Measurements from ENCODE around the gene ZNF563. TPM values are rescaled to one million over a fixed set of nuclear protein-coding genes. Genes with fewer than 3 reads are reported as not detected.

The ZNF563 gene

DNA sequence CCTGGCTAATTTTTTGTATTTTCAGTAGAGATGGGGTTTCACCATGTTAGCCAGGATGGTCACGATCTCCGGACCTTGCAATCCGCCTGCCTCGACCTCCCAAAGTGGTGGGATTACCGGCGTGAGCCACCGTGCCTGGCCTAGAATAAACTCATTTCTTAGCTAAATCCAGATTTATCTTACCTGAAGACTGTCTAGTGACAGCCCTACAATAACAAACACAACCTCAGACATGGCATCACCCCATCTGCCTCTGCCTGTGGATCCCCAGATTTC lies 43.7 kb downstream of the ZNF563 start:
- Histone ChIP-seq H3K9ac (ENCODE audit: low read depth, low read length) (no peak overlapping the region), H3K4me2 (ENCODE audit: low read length) (peak overlapping the region; percentile 77), H3K4me3 (ENCODE audit: low read length) (no peak overlapping the region), H3K4me1 (ENCODE audit: control insufficient read depth, insufficient read depth, low read length) (peaks cover 17% of the 10 kb centered on the region), H3K27me3 (ENCODE audit: control insufficient read depth, insufficient read depth, low read length) (no peaks in the 10 kb centered on the region), H3K9me3 (replicated peaks; ENCODE audit: low read length) (peaks cover 4% of the 10 kb centered on the region), H3K36me3 (ENCODE audit: insufficient read depth, low read length) (peaks cover 5% of the 10 kb centered on the region)

GRCh38 chr19:12287958-12288500 lies 45.4 kb downstream of the ZNF563 start:
- H3K27me3 ChIP-seq (ENCODE audit: control insufficient read depth, insufficient read depth, low read length) = no peaks in the 10 kb centered on the region
- peaks cover 12% of the 10 kb centered on the region for H3K4me1 ChIP-seq (ENCODE audit: control insufficient read depth, insufficient read depth, low read length)
- H3K9ac ChIP-seq (ENCODE audit: low read depth, low read length) = no peak overlapping the region
- peaks cover 4% of the 10 kb centered on the region for H3K9me3 ChIP-seq (replicated peaks; ENCODE audit: low read length)
- H3K36me3 ChIP-seq (ENCODE audit: insufficient read depth, low read length) = peaks cover 9% of the 10 kb centered on the region
- no peak overlapping the region for H3K4me2 ChIP-seq (ENCODE audit: low read length)
- H3K4me3 ChIP-seq (ENCODE audit: low read length) = no peak overlapping the region

DNA sequence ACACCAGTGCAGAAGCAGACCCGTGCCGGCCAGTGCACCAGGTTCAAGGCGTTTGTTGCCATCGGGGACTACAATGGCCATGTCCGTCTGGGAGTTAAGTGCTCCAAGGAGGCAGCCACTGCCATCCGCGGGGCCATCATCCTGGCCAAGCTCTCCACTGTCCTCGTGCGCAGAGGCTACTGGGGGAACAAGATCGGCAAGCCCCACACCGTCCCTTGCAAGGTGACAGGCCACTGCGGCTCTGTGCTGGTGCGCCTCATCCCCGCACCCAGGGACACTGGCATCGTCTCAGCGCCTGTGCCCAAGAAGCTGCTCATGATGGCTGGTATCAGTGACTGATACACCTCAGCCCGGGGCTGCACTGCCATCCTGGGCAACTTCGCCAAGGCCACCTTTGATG lies 48.8 kb downstream of the ZNF563 start:
- peaks cover 9% of the 10 kb centered on the region for H3K4me1 ChIP-seq (ENCODE audit: control insufficient read depth, insufficient read depth, low read length)
- no peak overlapping the region for H3K4me3 ChIP-seq (ENCODE audit: low read length)
- H3K9ac ChIP-seq (ENCODE audit: low read depth, low read length) = no peak overlapping the region
- no peak overlapping the region for H3K4me2 ChIP-seq (ENCODE audit: low read length)
- H3K9me3 ChIP-seq (replicated peaks; ENCODE audit: low read length) = peaks cover 13% of the 10 kb centered on the region
- no peaks in the 10 kb centered on the region for H3K27me3 ChIP-seq (ENCODE audit: control insufficient read depth, insufficient read depth, low read length)
- peaks cover 14% of the 10 kb centered on the region for H3K36me3 ChIP-seq (ENCODE audit: insufficient read depth, low read length)

GRCh38 chr19:12284226-12284625 lies 49.2 kb downstream of the ZNF563 start:
- H3K36me3 ChIP-seq (ENCODE audit: insufficient read depth, low read length) = peaks cover 14% of the 10 kb centered on the region
- H3K27me3 ChIP-seq (ENCODE audit: control insufficient read depth, insufficient read depth, low read length) = no peaks in the 10 kb centered on the region
- H3K9me3 ChIP-seq (replicated peaks; ENCODE audit: low read length) = peaks cover 13% of the 10 kb centered on the region

DNA sequence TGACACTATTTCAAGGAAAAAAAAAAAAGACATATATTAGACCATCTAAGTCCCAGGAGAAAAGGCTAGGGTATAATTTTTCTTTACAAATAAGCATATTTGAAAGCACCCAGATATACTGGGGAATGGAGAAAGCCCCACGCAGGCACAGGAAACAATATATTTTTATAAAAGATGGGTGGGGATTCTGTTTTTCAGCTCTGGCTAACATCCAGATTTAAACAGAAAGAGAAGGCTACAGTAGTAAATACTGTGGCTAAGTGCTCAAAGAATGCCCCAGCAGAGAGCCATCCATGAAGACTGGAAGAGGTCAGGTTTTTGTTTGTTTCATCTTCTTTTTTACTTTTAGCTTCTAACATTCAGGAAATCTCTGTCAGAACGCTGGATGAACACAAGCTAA lies 54.7 kb downstream of the ZNF563 start:
- Histone ChIP-seq H3K4me2 (ENCODE audit: low read length) (no peak overlapping the region), H3K4me1 (ENCODE audit: control insufficient read depth, insufficient read depth, low read length) (no peaks in the 10 kb centered on the region), H3K9me3 (replicated peaks; ENCODE audit: low read length) (peaks cover 40% of the 10 kb centered on the region), H3K9ac (ENCODE audit: low read depth, low read length) (no peak overlapping the region), H3K4me3 (ENCODE audit: low read length) (no peak overlapping the region), H3K27me3 (ENCODE audit: control insufficient read depth, insufficient read depth, low read length) (no peaks in the 10 kb centered on the region), H3K36me3 (ENCODE audit: insufficient read depth, low read length) (peaks cover 36% of the 10 kb centered on the region)

More at GRCh38 chr19:12284226-12284625, 49.2 kb downstream of the ZNF563 start:
- Histone ChIP-seq H3K4me2 (ENCODE audit: low read length) (no peak overlapping the region), H3K4me1 (ENCODE audit: control insufficient read depth, insufficient read depth, low read length) (peaks cover 5% of the 10 kb centered on the region), H3K4me3 (ENCODE audit: low read length) (no peak overlapping the region), H3K9ac (ENCODE audit: low read depth, low read length) (no peak overlapping the region)

- peaks cover 70% of the 10 kb centered on the region for H3K36me3 ChIP-seq (ENCODE audit: insufficient read depth, low read length)
- H3K4me2 ChIP-seq (ENCODE audit: low read length) = no peak overlapping the region
- H3K27me3 ChIP-seq (ENCODE audit: control insufficient read depth, insufficient read depth, low read length) = no peaks in the 10 kb centered on the region
- H3K9ac ChIP-seq (ENCODE audit: low read depth, low read length) = no peak overlapping the region
- H3K4me1 ChIP-seq (ENCODE audit: control insufficient read depth, insufficient read depth, low read length) = no peaks in the 10 kb centered on the region
- H3K4me3 ChIP-seq (ENCODE audit: low read length) = no peak overlapping the region
- H3K9me3 ChIP-seq (replicated peaks; ENCODE audit: low read length) = peaks cover 62% of the 10 kb centered on the region
These were observed 60.2 kb downstream of the ZNF563 start for GRCh38 chr19:12272980-12273901.

DNA sequence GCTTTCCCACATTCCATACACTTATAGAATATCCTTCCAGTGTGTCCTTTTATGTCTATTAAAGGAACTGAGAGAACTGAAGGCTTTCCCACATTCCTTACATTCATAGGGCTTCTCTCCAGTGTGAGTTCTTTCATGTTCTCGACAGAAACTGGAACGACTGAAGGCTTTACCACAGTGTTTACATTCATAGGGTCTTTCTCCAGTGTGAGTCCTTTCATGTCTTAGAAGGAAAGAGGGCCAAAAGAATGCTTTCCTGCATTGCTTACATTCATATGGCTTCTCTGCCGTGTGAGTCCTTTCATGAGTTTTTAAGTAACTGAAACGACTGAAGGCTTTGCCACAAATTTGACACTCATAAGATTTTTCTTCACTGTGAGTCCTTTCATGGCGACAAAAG lies 61.0 kb downstream of the ZNF563 start:
- H3K4me1 ChIP-seq (ENCODE audit: control insufficient read depth, insufficient read depth, low read length) = no peaks in the 10 kb centered on the region
- H3K9me3 ChIP-seq (replicated peaks; ENCODE audit: low read length) = peaks cover 60% of the 10 kb centered on the region
- no peaks in the 10 kb centered on the region for H3K27me3 ChIP-seq (ENCODE audit: control insufficient read depth, insufficient read depth, low read length)
- H3K9ac ChIP-seq (ENCODE audit: low read depth, low read length) = no peak overlapping the region
- H3K4me2 ChIP-seq (ENCODE audit: low read length) = no peak overlapping the region
- peaks cover 64% of the 10 kb centered on the region for H3K36me3 ChIP-seq (ENCODE audit: insufficient read depth, low read length)
- no peak overlapping the region for H3K4me3 ChIP-seq (ENCODE audit: low read length)

DNA sequence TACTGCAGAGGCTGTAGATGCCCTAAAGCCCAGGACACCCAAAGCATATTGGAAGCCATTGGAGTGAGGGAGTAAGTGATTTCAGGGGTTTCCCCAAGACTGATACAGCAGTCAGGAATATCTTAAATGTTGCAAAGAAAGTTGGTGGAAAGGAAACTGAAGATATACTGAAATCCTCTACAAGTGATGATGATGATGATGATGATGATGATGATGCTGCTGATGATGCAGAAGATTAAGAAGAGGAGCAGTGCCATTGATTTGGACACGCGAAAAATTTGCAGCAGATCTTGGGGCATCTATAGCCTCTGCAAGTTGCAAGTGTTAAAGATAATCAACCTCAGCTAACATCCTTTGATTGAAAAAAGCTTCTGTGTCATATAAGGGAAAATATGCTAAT lies 62.6 kb downstream of the ZNF563 start:
- Histone ChIP-seq H3K27me3 (ENCODE audit: control insufficient read depth, insufficient read depth, low read length) (no peaks in the 10 kb centered on the region), H3K4me1 (ENCODE audit: control insufficient read depth, insufficient read depth, low read length) (no peaks in the 10 kb centered on the region), H3K36me3 (ENCODE audit: insufficient read depth, low read length) (peaks cover 54% of the 10 kb centered on the region), H3K9me3 (replicated peaks; ENCODE audit: low read length) (peaks cover 52% of the 10 kb centered on the region), H3K9ac (ENCODE audit: low read depth, low read length) (no peak overlapping the region), H3K4me2 (ENCODE audit: low read length) (no peak overlapping the region), H3K4me3 (ENCODE audit: low read length) (no peak overlapping the region)

Small RNA genes within 50 kb of the gene (small RNA-seq; reads per million reads assigned to genes)
- gene RPS29P23 = not detected
